Neuronal stem cell (in vitro differentiated cells): ENCODE results near the gene GPD2.

Source experiments
- DNase-seq: peaks from one replicate; pipeline ENCODE4 v3.0.0-alpha.2; 2013; ENCODE audit warnings: low spot score
- H2AFZ ChIP-seq: one replicate; pipeline ENCODE4 v1.6.1; 2013; ENCODE audit warnings: mild to moderate bottlenecking, low read length, inconsistent platforms
- H2AK5ac ChIP-seq: 2 replicates; pipeline ENCODE4 v1.6.1; 2013; ENCODE audit warnings: low read depth, mild to moderate bottlenecking, inconsistent platforms, low read length, moderate library complexity, mixed read lengths
- H2BK120ac ChIP-seq: 2 replicates; pipeline ENCODE4 v1.6.1; 2013; ENCODE audit warnings: low read depth, mild to moderate bottlenecking, inconsistent platforms, low read length, moderate library complexity, mixed read lengths
- H2BK12ac ChIP-seq: one replicate; pipeline ENCODE4 v1.6.1; 2013; ENCODE audit warnings: low read length, inconsistent platforms
- H2BK15ac ChIP-seq: 2 replicates; pipeline ENCODE4 v1.6.1; 2013; ENCODE audit warnings: mild to moderate bottlenecking, low read length, inconsistent platforms, mixed read lengths
- H2BK5ac ChIP-seq: one replicate; pipeline ENCODE4 v1.6.1; 2013; ENCODE audit warnings: inconsistent platforms, mild to moderate bottlenecking, low read length, moderate library complexity
- H3K14ac ChIP-seq: one replicate; pipeline ENCODE4 v1.6.1; 2013; ENCODE audit warnings: low read length, inconsistent platforms
- H3K18ac ChIP-seq: 2 replicates; pipeline ENCODE4 v1.6.1; 2013; ENCODE audit warnings: low read length, inconsistent platforms
- H3K23ac ChIP-seq: 2 replicates; pipeline ENCODE4 v1.6.1; 2013; ENCODE audit warnings: low read depth, mild to moderate bottlenecking, mixed read lengths, low read length, inconsistent platforms; ENCODE audit not compliant: poor library complexity
- H3K27ac ChIP-seq: replicated peaks from 3 replicates; pipeline ENCODE4 v1.5.1; 2013; ENCODE audit warnings: low read length, inconsistent platforms
- H3K27me3 ChIP-seq, 3 experiments: 2 replicates each; pipeline ENCODE4 v1.6.1; 2013; ENCODE audit warnings: low read length in 3 of 3, mild to moderate bottlenecking in 2 of 3, inconsistent platforms in 1 of 3, low read depth in 1 of 3, mixed read lengths in 1 of 3, moderate library complexity in 1 of 3; ENCODE audit not compliant: control insufficient read depth in 3 of 3, insufficient read depth in 3 of 3
- H3K36me3 ChIP-seq, 2 donors: replicated peaks in 1 of 2; 2 replicates each; pipeline ENCODE4 v1.6.1; 2013; ENCODE audit warnings: low read length in 2 of 2; ENCODE audit not compliant: control insufficient read depth in 2 of 2, insufficient read depth in 2 of 2
- H3K4ac ChIP-seq: 2 replicates; pipeline ENCODE4 v1.6.1; 2013; ENCODE audit warnings: inconsistent platforms, mild to moderate bottlenecking, low read length, moderate library complexity
- H3K4me1 ChIP-seq, 2 donors: 1 replicate in 1 of 2; 2 replicates in 1 of 2; pipeline ENCODE4 v1.6.1; 2013; ENCODE audit warnings: low read length in 2 of 2, low read depth in 1 of 2; ENCODE audit not compliant: control insufficient read depth in 2 of 2, insufficient read depth in 1 of 2
- H3K4me2 ChIP-seq: one replicate; pipeline ENCODE4 v1.6.1; 2013; ENCODE audit warnings: mild to moderate bottlenecking, low read length, inconsistent platforms; ENCODE audit not compliant: insufficient read depth, poor library complexity, severe bottlenecking
- H3K4me3 ChIP-seq, 2 donors: 2 replicates each; pipeline ENCODE4 v1.5.1; 2013; ENCODE audit warnings: low read length in 2 of 2, mild to moderate bottlenecking in 2 of 2, inconsistent platforms in 1 of 2, moderate library complexity in 1 of 2
- H3K79me1 ChIP-seq: one replicate; pipeline ENCODE4 v1.6.1; 2013; ENCODE audit warnings: low read depth, mild to moderate bottlenecking, inconsistent platforms, low read length, moderate library complexity
- H3K9ac ChIP-seq: one replicate; pipeline ENCODE4 v1.6.1; 2013; ENCODE audit warnings: mild to moderate bottlenecking, low read depth, low read length, inconsistent platforms; ENCODE audit not compliant: poor library complexity
- H3K9me3 ChIP-seq, 2 donors: replicated peaks in 1 of 2; 2 replicates each; pipeline versions ENCODE3 to v1.6.1; 2013; ENCODE audit warnings: low read length in 2 of 2, mild to moderate bottlenecking in 2 of 2, inconsistent platforms in 1 of 2, low read depth in 1 of 2, mixed read lengths in 1 of 2, moderate library complexity in 1 of 2; ENCODE audit not compliant: control insufficient read depth in 2 of 2, insufficient read depth in 1 of 2
- H4K8ac ChIP-seq: one replicate; pipeline ENCODE4 v1.6.1; 2013; ENCODE audit warnings: low read depth, mild to moderate bottlenecking, inconsistent platforms, low read length, moderate library complexity
- H4K91ac ChIP-seq: one replicate; pipeline ENCODE4 v1.6.1; 2013; ENCODE audit warnings: low read length, low read depth, mild to moderate bottlenecking, inconsistent platforms; ENCODE audit not compliant: poor library complexity
- WGBS, 2 donors: extraction: QIAGEN DNeasy Blood & Tissue Kit; methylation state at CpG; one replicate each; pipeline ENCODE4 v1.1.7; 2013; ENCODE audit warnings: missing lambda C conversion rate in 2 of 2, mixed read lengths in 1 of 2; ENCODE audit not compliant: insufficient read length in 2 of 2, insufficient replicate concordance in 1 of 2; ENCODE audit errors: extremely low coverage in 2 of 2; 5-methylcytosine and 5-hydroxymethylcytosine counted together

The GPD2 gene

GRCh38 chr2:156553714-156554442 is 117.7 kb downstream of the GPD2 start:
- Histone ChIP-seq H3K18ac (no peak overlapping the region), H4K91ac (no peak overlapping the region), H4K8ac (no peak overlapping the region), H3K36me3 (peaks cover 0 to 4% of the 10 kb centered on the region in 2 donors), H3K14ac (no peak overlapping the region), H3K23ac (no peak overlapping the region), H2BK120ac (no peak overlapping the region), H3K9ac (no peak overlapping the region), H2AK5ac (no peak overlapping the region), H2BK15ac (no peak overlapping the region), H2AFZ (no peak overlapping the region), H3K4me2 (no peak overlapping the region), H3K79me1 (peaks cover 2% of the 10 kb centered on the region), H3K27me3 (no peaks in the 10 kb centered on the region), H3K27ac (no peak overlapping the region), H3K9me3 (no peaks in the 10 kb centered on the region), H3K4me1 (peaks cover 0 to 4% of the 10 kb centered on the region in 2 donors), H2BK5ac (no peak overlapping the region), H3K4me3 (no peak overlapping the region), H2BK12ac (no peak overlapping the region), H3K4ac (no peak overlapping the region)
- no peak for DNase-seq

GRCh38 chr2:156561326-156561725 is 125.1 kb downstream of the GPD2 start:
- Histone ChIP-seq H2AK5ac (no peak overlapping the region), H2BK120ac (no peak overlapping the region), H3K79me1 (no peaks in the 10 kb centered on the region), H3K27me3 (no peaks in the 10 kb centered on the region), H3K23ac (no peak overlapping the region), H3K14ac (no peak overlapping the region), H2BK12ac (no peak overlapping the region), H4K91ac (no peak overlapping the region), H2BK5ac (no peak overlapping the region), H3K36me3 (peaks cover 0 to 2% of the 10 kb centered on the region in 2 donors), H4K8ac (no peak overlapping the region), H3K4me1 (no peaks in the 10 kb centered on the region), H3K9me3 (no peaks in the 10 kb centered on the region), H3K27ac (no peak overlapping the region), H3K4ac (no peak overlapping the region), H3K9ac (no peak overlapping the region), H3K4me3 (no peak overlapping the region), H2BK15ac (no peak overlapping the region), H2AFZ (no peak overlapping the region), H3K18ac (no peak overlapping the region), H3K4me2 (no peak overlapping the region)
- WGBS, 2 donors, result no CpG with 5 or more reads among the region's 3 CpGs
- DNase-seq, result no peak

GRCh38 chr2:156562124-156562523 is 125.9 kb downstream of the GPD2 start:
- no peak overlapping the region for H3K9ac ChIP-seq
- peaks cover 0 to 2% of the 10 kb centered on the region in 2 donors for H3K36me3 ChIP-seq
- no peak overlapping the region for H2BK15ac ChIP-seq
- H3K4me3 ChIP-seq, result no peak overlapping the region
- no peak overlapping the region for H2AFZ ChIP-seq
- H3K14ac ChIP-seq, result no peak overlapping the region
- H2BK5ac ChIP-seq, result no peak overlapping the region
- H3K27me3 ChIP-seq, result no peaks in the 10 kb centered on the region
- H4K91ac ChIP-seq, result no peak overlapping the region
- no peak overlapping the region for H4K8ac ChIP-seq
- no peak overlapping the region for H3K4me2 ChIP-seq
- H2BK12ac ChIP-seq, result no peak overlapping the region
- no peaks in the 10 kb centered on the region for H3K9me3 ChIP-seq
- no peak overlapping the region for H3K18ac ChIP-seq
- no peak overlapping the region for H3K27ac ChIP-seq
- no CpG with 5 or more reads among the region's 1 CpG for WGBS, 2 donors
- no peak overlapping the region for H2BK120ac ChIP-seq
- no peak for DNase-seq
- H3K4ac ChIP-seq, result no peak overlapping the region
- H3K79me1 ChIP-seq, result no peaks in the 10 kb centered on the region
- no peak overlapping the region for H2AK5ac ChIP-seq
- no peaks in the 10 kb centered on the region for H3K4me1 ChIP-seq
- no peak overlapping the region for H3K23ac ChIP-seq

GRCh38 chr2:156563994-156564753 is 128.0 kb downstream of the GPD2 start:
- no peak for DNase-seq
- no peaks in the 10 kb centered on the region for H3K79me1 ChIP-seq
- no peak overlapping the region for H3K14ac ChIP-seq
- no peaks in the 10 kb centered on the region for H3K36me3 ChIP-seq
- H2BK5ac ChIP-seq, result no peak overlapping the region
- H3K27me3 ChIP-seq, result no peaks in the 10 kb centered on the region
- H4K8ac ChIP-seq, result no peak overlapping the region
- no peak overlapping the region for H3K9ac ChIP-seq
- no peaks in the 10 kb centered on the region for H3K9me3 ChIP-seq
- H2BK120ac ChIP-seq, result no peak overlapping the region
- H3K27ac ChIP-seq, result no peak overlapping the region
- H2AK5ac ChIP-seq, result no peak overlapping the region
- H3K4me3 ChIP-seq, result no peak overlapping the region
- H3K18ac ChIP-seq, result no peak overlapping the region
- 100% methylated on average over 1 of the region's 4 CpGs; no CpG with 5 or more reads in 1 of the 2 donors for WGBS, 2 donors
- H3K4me1 ChIP-seq, result no peaks in the 10 kb centered on the region
- H2BK15ac ChIP-seq, result no peak overlapping the region
- H4K91ac ChIP-seq, result no peak overlapping the region
- no peak overlapping the region for H2BK12ac ChIP-seq
- no peak overlapping the region for H3K23ac ChIP-seq
- no peak overlapping the region for H3K4me2 ChIP-seq
- no peak overlapping the region for H3K4ac ChIP-seq
- no peak overlapping the region for H2AFZ ChIP-seq
